A673 (cell line): ENCODE results near the gene MAP3K5.

ENCODE experiments used
- EZH2 ChIP-seq: fragments of 200-600 bp; sonication (generic); IDR thresholded peaks from 2 replicates; pipeline ENCODE4 v1.6.1; 2017; ENCODE audit warnings: borderline replicate concordance, low read depth, mild to moderate bottlenecking, mixed read lengths, antibody characterized with exemption, low read length; ENCODE audit not compliant: poor library complexity, severe bottlenecking
- TF ChIP-seq, protein P1 (sequence below): fragments of 300-800, 200-600 bp; sonication (generic); conservative IDR thresholded peaks from 2 replicates; pipeline ENCODE4 v1.5.1; 2017; ENCODE audit warnings: low read depth, mild to moderate bottlenecking, antibody characterized with exemption, low read length, moderate library complexity, mixed read lengths

DNA sequence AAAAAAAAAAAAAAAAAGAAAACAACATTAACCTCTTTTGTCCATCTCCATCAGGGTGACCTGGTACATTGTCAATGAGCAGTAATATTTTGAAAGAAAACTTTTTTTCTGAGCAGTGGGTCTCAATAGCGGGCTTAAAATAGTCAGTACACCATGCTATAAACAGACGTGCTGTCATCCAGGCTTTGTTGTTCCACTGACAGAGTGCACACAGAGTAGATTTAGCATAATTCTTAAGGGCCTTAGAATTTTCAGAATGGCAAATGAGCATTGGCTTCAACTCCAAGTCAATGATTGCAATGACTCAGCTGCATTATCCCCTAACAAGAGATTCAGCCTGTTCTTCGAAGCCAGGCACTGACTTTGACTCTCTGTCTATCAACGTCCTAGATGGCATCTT, 277.7 kb downstream of the MAP3K5 start:
- TF ChIP-seq, protein P1, sequence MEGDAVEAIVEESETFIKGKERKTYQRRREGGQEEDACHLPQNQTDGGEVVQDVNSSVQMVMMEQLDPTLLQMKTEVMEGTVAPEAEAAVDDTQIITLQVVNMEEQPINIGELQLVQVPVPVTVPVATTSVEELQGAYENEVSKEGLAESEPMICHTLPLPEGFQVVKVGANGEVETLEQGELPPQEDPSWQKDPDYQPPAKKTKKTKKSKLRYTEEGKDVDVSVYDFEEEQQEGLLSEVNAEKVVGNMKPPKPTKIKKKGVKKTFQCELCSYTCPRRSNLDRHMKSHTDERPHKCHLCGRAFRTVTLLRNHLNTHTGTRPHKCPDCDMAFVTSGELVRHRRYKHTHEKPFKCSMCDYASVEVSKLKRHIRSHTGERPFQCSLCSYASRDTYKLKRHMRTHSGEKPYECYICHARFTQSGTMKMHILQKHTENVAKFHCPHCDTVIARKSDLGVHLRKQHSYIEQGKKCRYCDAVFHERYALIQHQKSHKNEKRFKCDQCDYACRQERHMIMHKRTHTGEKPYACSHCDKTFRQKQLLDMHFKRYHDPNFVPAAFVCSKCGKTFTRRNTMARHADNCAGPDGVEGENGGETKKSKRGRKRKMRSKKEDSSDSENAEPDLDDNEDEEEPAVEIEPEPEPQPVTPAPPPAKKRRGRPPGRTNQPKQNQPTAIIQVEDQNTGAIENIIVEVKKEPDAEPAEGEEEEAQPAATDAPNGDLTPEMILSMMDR: no peak
- no peak for TF ChIP-seq EZH2
